Astrocyte (in vitro differentiated cells and primary cell): ENCODE data around the gene ANKRD42. TPM values are rescaled to one million over a fixed set of nuclear protein-coding genes. Genes with fewer than 3 reads are reported as not detected.

Source experiments
- DNase-seq: peaks from one replicate; pipeline ENCODE4 v3.0.0-alpha.2; 2010; ENCODE audit warnings: low read depth
- FAIRE-seq: peaks from 2 replicates; lab custom pipeline; 2011; peaks lifted over from hg19 to GRCh38; lab: Jason Lieb, UNC
- H2AFZ ChIP-seq: 2 replicates; pipeline ENCODE4 v1.6.0; 2012; ENCODE audit warnings: low read depth, low read length, inconsistent platforms
- H3K27ac ChIP-seq: 2 replicates; pipeline ENCODE4 v1.5.1; 2011; ENCODE audit warnings: low read depth, low read length, inconsistent platforms
- H3K27me3 ChIP-seq: 2 replicates; pipeline ENCODE4 v1.6.0; 2011; ENCODE audit warnings: low read length, inconsistent platforms; ENCODE audit not compliant: insufficient read depth
- H3K36me3 ChIP-seq: 2 replicates; pipeline ENCODE4 v1.5.1; 2011; ENCODE audit warnings: low read length, inconsistent platforms; ENCODE audit not compliant: insufficient read depth
- H3K4me1 ChIP-seq: 2 replicates; pipeline ENCODE4 v1.5.1; 2011; ENCODE audit warnings: low read length, inconsistent platforms; ENCODE audit not compliant: insufficient read depth
- H3K4me2 ChIP-seq: 2 replicates; pipeline ENCODE4 v1.6.0; 2012; ENCODE audit warnings: low read length, inconsistent platforms
- H3K4me3 ChIP-seq: 2 replicates; pipeline ENCODE4 v1.5.1; 2011; ENCODE audit warnings: low read depth, mild to moderate bottlenecking, low read length, inconsistent platforms; ENCODE audit not compliant: insufficient read depth
- H3K79me2 ChIP-seq: 2 replicates; pipeline ENCODE4 v1.6.0; 2012; ENCODE audit warnings: mild to moderate bottlenecking, low read length, inconsistent platforms; ENCODE audit not compliant: insufficient read depth
- H3K9ac ChIP-seq: 2 replicates; pipeline ENCODE4 v1.6.0; 2012; ENCODE audit warnings: mild to moderate bottlenecking, low read length, inconsistent platforms
- H3K9me3 ChIP-seq: 2 replicates; pipeline ENCODE4 v1.5.1; 2012; ENCODE audit warnings: low read depth, mild to moderate bottlenecking, low read length, inconsistent platforms; ENCODE audit not compliant: insufficient read depth
- H4K20me1 ChIP-seq: 2 replicates; pipeline ENCODE4 v1.6.0; 2012; ENCODE audit warnings: low read length, inconsistent platforms; ENCODE audit not compliant: insufficient read depth
- H3K27ac Mint-ChIP-seq: one replicate; pipeline ENCODE4 v1.8.0; 2021; ENCODE audit warnings: mild to moderate bottlenecking, mixed read lengths; ENCODE audit not compliant: unreplicated experiment
- H3K27me3 Mint-ChIP-seq: one replicate; pipeline ENCODE4 v1.8.0; 2021; ENCODE audit warnings: low read depth, mixed read lengths; ENCODE audit not compliant: unreplicated experiment
- H3K36me3 Mint-ChIP-seq: one replicate; pipeline ENCODE4 v1.8.0; 2021; ENCODE audit warnings: low read depth, mixed read lengths; ENCODE audit not compliant: unreplicated experiment
- H3K4me1 Mint-ChIP-seq: one replicate; pipeline ENCODE4 v1.8.0; 2021; ENCODE audit warnings: low read depth, mixed read lengths; ENCODE audit not compliant: unreplicated experiment
- H3K4me3 Mint-ChIP-seq: one replicate; pipeline ENCODE4 v1.8.0; 2021; ENCODE audit warnings: mild to moderate bottlenecking, moderate library complexity, mixed read lengths; ENCODE audit not compliant: unreplicated experiment
- H3K9me3 Mint-ChIP-seq: one replicate; pipeline ENCODE4 v1.8.0; 2021; ENCODE audit warnings: mild to moderate bottlenecking, mixed read lengths; ENCODE audit not compliant: unreplicated experiment
- CTCF ChIP-seq: IDR thresholded peaks from 2 replicates; pipeline ENCODE4 v1.5.1; 2011; ENCODE audit warnings: low read depth, mild to moderate bottlenecking, inconsistent platforms, low read length, moderate library complexity; ENCODE audit not compliant: insufficient read depth
- EZH2 ChIP-seq: IDR thresholded peaks from 2 replicates; pipeline ENCODE4 v1.6.1; 2012; ENCODE audit warnings: mild to moderate bottlenecking, low read length, inconsistent platforms; ENCODE audit not compliant: insufficient read depth
- total RNA-seq: library from RNA; stranded (reverse); gene quantifications from 2 replicates; pipeline ENCODE4 v1.2.1, GENCODE V29; 2021

The ANKRD42 gene
- total RNA-seq, 1 donor from 2014 or later, result 15.0 TPM

- H3K4me1 Mint-ChIP-seq, result peaks cover 24% of the 10 kb centered on the region
- FAIRE-seq, result no peak
- H3K79me2 ChIP-seq, result peaks cover 51% of the 10 kb centered on the region
Observed at GRCh38 chr11:83280256-83280655, 86.7 kb downstream of the ANKRD42 start.

DNA sequence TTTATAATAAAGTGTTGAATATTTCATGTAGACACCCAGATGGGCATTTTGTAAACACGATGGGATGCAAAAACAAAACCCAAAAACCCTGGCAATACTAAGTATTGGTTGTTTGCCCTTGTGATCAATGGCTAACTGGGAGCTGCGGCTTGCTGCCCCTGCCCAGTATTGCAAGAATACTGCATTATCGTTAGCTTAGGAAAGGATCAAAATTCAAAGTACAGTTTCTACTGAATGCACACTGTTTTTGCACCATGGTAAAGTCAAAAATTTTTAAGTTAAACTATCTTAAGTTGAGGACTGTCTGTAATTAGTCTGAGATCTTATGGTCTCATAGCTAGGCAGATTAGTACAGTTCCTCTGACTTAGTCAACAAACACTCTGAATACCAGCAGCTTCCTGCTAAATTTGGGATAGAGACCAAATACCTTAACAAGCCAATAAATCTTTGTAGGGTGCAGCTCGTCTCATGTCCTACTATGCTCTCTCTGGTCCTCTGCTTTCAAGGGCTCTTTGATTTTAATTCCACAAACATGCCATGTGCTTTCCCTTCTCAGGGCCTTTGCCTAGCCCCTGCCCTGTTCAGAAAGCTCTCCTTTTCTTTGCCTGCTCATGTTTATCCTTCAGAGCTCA, 88.7 kb downstream of the ANKRD42 start:
- Histone ChIP-seq H3K9me3 (no peaks in the 10 kb centered on the region), H3K27ac (no peak overlapping the region), H4K20me1 (peaks cover 9% of the 10 kb centered on the region), H3K4me3 (no peak overlapping the region), H3K4me2 (peak overlapping the region; percentile 17), H3K36me3 (peaks cover 5% of the 10 kb centered on the region), H3K79me2 (peaks cover 56% of the 10 kb centered on the region), H3K27me3 (no peaks in the 10 kb centered on the region), H3K4me1 (peaks cover 18% of the 10 kb centered on the region), H3K9ac (no peak overlapping the region), H2AFZ (no peak overlapping the region)
- no peaks in the 10 kb centered on the region for H3K9me3 Mint-ChIP-seq
- H3K27ac Mint-ChIP-seq, result no peak overlapping the region
- TF ChIP-seq CTCF, result no peak
- no peak for TF ChIP-seq EZH2
- peak; percentile 37 for FAIRE-seq
- peak overlapping the region; percentile 63 for H3K4me3 Mint-ChIP-seq
- DNase-seq, result peak; percentile 30
- no peaks in the 10 kb centered on the region for H3K36me3 Mint-ChIP-seq
- peaks cover 24% of the 10 kb centered on the region for H3K4me1 Mint-ChIP-seq
- no peaks in the 10 kb centered on the region for H3K27me3 Mint-ChIP-seq

More at GRCh38 chr11:83280256-83280655, 86.7 kb downstream of the ANKRD42 start:
- H3K27ac ChIP-seq, result no peak overlapping the region
- Mint-ChIP-seq H3K4me3 (no peak overlapping the region), H3K27me3 (no peaks in the 10 kb centered on the region), H3K27ac (no peak overlapping the region), H3K9me3 (no peaks in the 10 kb centered on the region), H3K36me3 (peaks cover 2% of the 10 kb centered on the region)
- H3K4me3 ChIP-seq, result no peak overlapping the region
- H3K9ac ChIP-seq, result no peak overlapping the region
- no peak overlapping the region for H2AFZ ChIP-seq
- H4K20me1 ChIP-seq, result peaks cover 9% of the 10 kb centered on the region
- H3K27me3 ChIP-seq, result no peaks in the 10 kb centered on the region
- no peaks in the 10 kb centered on the region for H3K9me3 ChIP-seq
- DNase-seq, result peak; percentile 46
- H3K4me2 ChIP-seq, result peak overlapping the region; percentile 16
- peaks cover 13% of the 10 kb centered on the region for H3K36me3 ChIP-seq
- TF ChIP-seq CTCF (no peak), EZH2 (no peak)
- H3K4me1 ChIP-seq, result peaks cover 18% of the 10 kb centered on the region

GRCh38 chr11:83284501-83285150, 91.1 kb downstream of the ANKRD42 start:
- no peaks in the 10 kb centered on the region for H3K36me3 ChIP-seq
- no peaks in the 10 kb centered on the region for H3K9me3 ChIP-seq
- peak overlapping the region; percentile 95 for H3K4me2 ChIP-seq
- H4K20me1 ChIP-seq, result peaks cover 9% of the 10 kb centered on the region
- H3K27ac ChIP-seq, result peak overlapping the region; percentile 99
- no peak for FAIRE-seq
- Mint-ChIP-seq H3K4me1 (peaks cover 24% of the 10 kb centered on the region), H3K27me3 (no peaks in the 10 kb centered on the region), H3K9me3 (no peaks in the 10 kb centered on the region), H3K4me3 (peak overlapping the region; percentile 89), H3K27ac (peak overlapping the region; percentile 98), H3K36me3 (no peaks in the 10 kb centered on the region)
- no peaks in the 10 kb centered on the region for H3K27me3 ChIP-seq
- peak overlapping the region; percentile 98 for H3K9ac ChIP-seq
- H3K79me2 ChIP-seq, result peaks cover 52% of the 10 kb centered on the region
- no peak overlapping the region for H2AFZ ChIP-seq
- peak overlapping the region; percentile 93 for H3K4me3 ChIP-seq
- TF ChIP-seq EZH2 (no peak), CTCF (no peak)
- no peak for DNase-seq
- peaks cover 11% of the 10 kb centered on the region for H3K4me1 ChIP-seq
